OCI-LY3 (cell line): Measurements from ENCODE around the gene CDC42EP5.
A peak's percentile ranks its signal among the peaks of the same experiment; 100 is the strongest.

Experiments
- H2AFZ ChIP-seq: fragments of 200-600, 300-600 bp; shearing (Covaris generic); 2 replicates; pipeline ENCODE4 v1.6.0; 2014; ENCODE audit warnings: antibody characterized with exemption, low read depth, low read length
- H3K27ac ChIP-seq: fragments of 200-600, 300-600 bp; sonication (generic); 2 replicates; pipeline ENCODE4 v1.5.1; 2014; ENCODE audit warnings: mild to moderate bottlenecking, low read length, moderate library complexity, mixed read lengths
- H3K27me3 ChIP-seq: fragments of 200-600, 300-600 bp; sonication (generic); 2 replicates; pipeline ENCODE4 v1.6.1; 2014; ENCODE audit warnings: low read depth, low read length, mixed read lengths
- H3K36me3 ChIP-seq: fragments of 200-600, 300-600 bp; sonication (generic); replicated peaks from 2 replicates; pipeline ENCODE3; 2014; ENCODE audit warnings: low read depth, low read length, mixed read lengths
- H3K4me1 ChIP-seq: fragments of 300-600, 200-600 bp; sonication (generic); 2 replicates; pipeline ENCODE4 v1.6.1; 2014; ENCODE audit warnings: low read length, mixed read lengths
- H3K4me2 ChIP-seq: fragments of 200-600, 300-600 bp; sonication (generic); 2 replicates; pipeline ENCODE4 v1.6.1; 2014; ENCODE audit warnings: low read length, mixed read lengths
- H3K4me3 ChIP-seq: fragments of 300-600, 200-600 bp; sonication (generic); 2 replicates; pipeline ENCODE4 v1.5.1; 2014; ENCODE audit warnings: antibody characterized with exemption, mild to moderate bottlenecking, low read length, moderate library complexity
- H3K79me2 ChIP-seq: fragments of 300-600, 200-600 bp; shearing (Covaris generic); 2 replicates; pipeline ENCODE4 v1.6.1; 2014; ENCODE audit warnings: mild to moderate bottlenecking, low read length, mixed read lengths
- H3K9ac ChIP-seq: fragments of 300-600, 200-600 bp; shearing (Covaris generic); 2 replicates; pipeline ENCODE4 v1.6.0; 2014; ENCODE audit warnings: mild to moderate bottlenecking, low read length, moderate library complexity
- H3K9me3 ChIP-seq: fragments of 200-600, 300-600 bp; shearing (Covaris generic); 2 replicates; pipeline ENCODE4 v1.6.1; 2014; ENCODE audit warnings: low read length, mixed read lengths; ENCODE audit not compliant: insufficient read depth
- H4K20me1 ChIP-seq: fragments of 200-600, 300-600 bp; sonication (generic); 2 replicates; pipeline ENCODE4 v1.6.1; 2016; ENCODE audit warnings: low read length, mixed read lengths; ENCODE audit not compliant: insufficient read depth
- CTCF ChIP-seq: fragments of 200-600, 300-600 bp; sonication (generic); IDR thresholded peaks from 2 replicates; pipeline ENCODE4 v1.5.1; 2014; ENCODE audit warnings: antibody characterized with exemption, low read length, low read depth
- EZH2phosphoT487 ChIP-seq: fragments of 200-600 bp; shearing (Covaris generic); IDR thresholded peaks from 2 replicates; pipeline ENCODE4 v1.6.1; 2018; ENCODE audit warnings: antibody characterized with exemption, mixed run types, low read depth

The CDC42EP5 gene

GRCh38 chr19:54464630-54465425, 8.3 kb downstream of the CDC42EP5 start:
- Histone ChIP-seq H3K9me3 (no peaks in the 10 kb centered on the region), H3K9ac (peak overlapping the region; percentile 88), H2AFZ (peak overlapping the region; percentile 88), H3K27me3 (peaks cover 7% of the 10 kb centered on the region), H3K27ac (peak overlapping the region; percentile 75), H3K4me1 (peaks cover 15% of the 10 kb centered on the region), H4K20me1 (peaks cover 14% of the 10 kb centered on the region), H3K79me2 (no peaks in the 10 kb centered on the region), H3K4me2 (peak overlapping the region; percentile 84), H3K4me3 (peak overlapping the region; percentile 92), H3K36me3 (peaks cover 26% of the 10 kb centered on the region)
- TF ChIP-seq EZH2phosphoT487 (no peak), CTCF (no peak)

- peak overlapping the region; percentile 88 for H2AFZ ChIP-seq
- peaks cover 20% of the 10 kb centered on the region for H4K20me1 ChIP-seq
- peaks cover 31% of the 10 kb centered on the region for H3K36me3 ChIP-seq
- TF ChIP-seq EZH2phosphoT487 (no peak), CTCF (no peak)
- peaks cover 10% of the 10 kb centered on the region for H3K4me1 ChIP-seq
- peaks cover under 1% of the 10 kb centered on the region; the same call in 1 of the 2 replicates for H3K79me2 ChIP-seq
- H3K4me3 ChIP-seq: peak overlapping the region; percentile 92
- 0 out of 2 replicates have a peak, but pooled peaks cover under 1% of the 10 kb centered on the region for H3K27me3 ChIP-seq
- H3K9me3 ChIP-seq: no peaks in the 10 kb centered on the region
- H3K9ac ChIP-seq: peak overlapping the region; percentile 88
- H3K27ac ChIP-seq: peak overlapping the region; percentile 75
- H3K4me2 ChIP-seq: peak overlapping the region; percentile 84
These were observed 9.0 kb downstream of the CDC42EP5 start for GRCh38 chr19:54464044-54464629.

GRCh38 chr19:54463531-54464043, 9.5 kb downstream of the CDC42EP5 start, which contains the start of gene LENG9:
Gene LENG9, minus strand, starts transcription at chr19:54463778. Its CDS starts 252 bp downstream, at chr19:54463526.
- no peaks in the 10 kb centered on the region for H3K9me3 ChIP-seq
- peaks cover 10% of the 10 kb centered on the region for H3K4me1 ChIP-seq
- peak within 1 kb of the TSS; percentile 84 for H3K4me2 ChIP-seq
- H3K9ac ChIP-seq: peak within 1 kb of the TSS; percentile 88
- TF ChIP-seq EZH2phosphoT487: no peak
- TF ChIP-seq CTCF: no peak
- peak within 1 kb of the TSS; percentile 92 for H3K4me3 ChIP-seq
- peak within 1 kb of the TSS; percentile 88 for H2AFZ ChIP-seq
- peak within 1 kb of the TSS; percentile 75 for H3K27ac ChIP-seq
- peaks cover 36% of the 10 kb centered on the region for H3K36me3 ChIP-seq
- peaks cover 25% of the 10 kb centered on the region for H4K20me1 ChIP-seq
- H3K79me2 ChIP-seq: peaks cover 6% of the 10 kb centered on the region; the same call in 1 of the 2 replicates
- no peaks in the 10 kb centered on the region for H3K27me3 ChIP-seq
